B cell (primary cell): ENCODE measurements around the gene SPTBN1. TPM values are rescaled to one million over a fixed set of nuclear protein-coding genes. Genes with fewer than 3 reads are reported as not detected.

Experiments used
- ATAC-seq: fragments of 200-7000 bp; cut with Tn5 transposase; one replicate; pipeline ENCODE4 v1.10.0; 2021; ENCODE audit warnings: low read depth, mild to moderate bottlenecking, moderate number of reproducible peaks, moderate library complexity
- CTCF ChIA-PET: fragments of 350-600 bp; sonication (Branson Sonifier 250); formaldehyde crosslinking; loops from one replicate; lab custom pipeline; 2021; ENCODE audit warnings: antibody characterized with exemption, inconsistent platforms; lab: Charles Lee
- POLR2A ChIA-PET: fragments of 350-600 bp; sonication (Branson Sonifier 250); formaldehyde crosslinking; loops from one replicate; lab custom pipeline; 2021; ENCODE audit warnings: antibody characterized with exemption; lab: Charles Lee
- DNase-seq: peaks from one replicate; pipeline ENCODE4 v3.0.0; 2013
- H2AFZ ChIP-seq: 2 replicates; pipeline ENCODE4 v1.6.1; 2012; ENCODE audit warnings: mild to moderate bottlenecking, low read depth, low read length; ENCODE audit not compliant: insufficient read depth, poor library complexity, severe bottlenecking
- H3K27ac ChIP-seq, 2 donors: 1 replicate in 1 of 2; 2 replicates in 1 of 2; pipeline ENCODE4 v1.5.1; 2012 to 2013; ENCODE audit warnings: low read length in 2 of 2, mild to moderate bottlenecking in 2 of 2, moderate library complexity in 1 of 2
- H3K27me3 ChIP-seq, 4 experiments: fragments of 200-600 bp in 1 of 4; sonication (generic) in 1 of 4; replicated peaks in 1 of 4; 1 replicate in 2 of 4; 2 replicates in 2 of 4; pipeline versions ENCODE4 v1.6.1 to v1.7.0; 2013 to 2016; ENCODE audit warnings: low read length in 3 of 4, mild to moderate bottlenecking in 2 of 4, mixed read lengths in 1 of 4, moderate library complexity in 1 of 4; ENCODE audit not compliant: insufficient read depth in 4 of 4, control insufficient read depth in 3 of 4; ENCODE audit errors: control extremely low read depth in 1 of 4
- H3K36me3 ChIP-seq, 2 experiments: replicated peaks in 1 of 2; 1 replicate in 1 of 2; 2 replicates in 1 of 2; pipeline versions ENCODE4 v1.6.1 to v1.7.1; 2013; ENCODE audit warnings: low read length in 1 of 2; ENCODE audit not compliant: insufficient read depth in 2 of 2, control insufficient read depth in 1 of 2; ENCODE audit errors: control extremely low read depth in 1 of 2, extremely low read depth in 1 of 2
- H3K4me1 ChIP-seq, 2 donors: fragments of 200-600 bp in 1 of 2; sonication (generic) in 1 of 2; 1 replicate in 1 of 2; 2 replicates in 1 of 2; pipeline versions ENCODE4 v1.5.1 to v1.6.1; 2013 to 2017; ENCODE audit warnings: low read length in 2 of 2; ENCODE audit not compliant: control insufficient read depth in 2 of 2, insufficient read depth in 2 of 2
- H3K4me2 ChIP-seq: replicated peaks from 2 replicates; pipeline ENCODE3; 2012; ENCODE audit warnings: mild to moderate bottlenecking, low read depth, low read length; ENCODE audit not compliant: poor library complexity, severe bottlenecking
- H3K4me3 ChIP-seq, 5 experiments: fragments of 200-600 bp in 1 of 5; sonication (generic) in 1 of 5; 1 replicate in 3 of 5; 2 replicates in 2 of 5; pipeline versions ENCODE4 v1.5.1 to v1.7.0; 2011 to 2016; ENCODE audit warnings: low read length in 4 of 5, mild to moderate bottlenecking in 4 of 5, low read depth in 2 of 5, control low read depth in 1 of 5, moderate library complexity in 1 of 5; ENCODE audit not compliant: insufficient read depth in 1 of 5; ENCODE audit errors: control extremely low read depth in 1 of 5, extremely low read depth in 1 of 5
- H3K79me2 ChIP-seq: fragments of 200-600 bp; sonication (generic); one replicate; pipeline ENCODE4 v1.6.0; 2016; ENCODE audit warnings: low read length; ENCODE audit not compliant: control insufficient read depth, insufficient read depth
- H3K9ac ChIP-seq: fragments of 200-600 bp; sonication (generic); 2 replicates; pipeline ENCODE4 v1.6.1; 2017; ENCODE audit warnings: mild to moderate bottlenecking, low read length, moderate library complexity
- H3K9me3 ChIP-seq, 3 donors: one replicate each; pipeline versions ENCODE4 v1.6.1 to v1.7.1; 2013; ENCODE audit warnings: low read length in 2 of 3; ENCODE audit not compliant: control insufficient read depth in 2 of 3, insufficient read depth in 1 of 3; ENCODE audit errors: control extremely low read depth in 1 of 3
- H4K20me1 ChIP-seq: 2 replicates; pipeline ENCODE4 v1.6.0; 2012; ENCODE audit warnings: mild to moderate bottlenecking, low read length; ENCODE audit not compliant: insufficient read depth, control insufficient read depth, poor library complexity, severe bottlenecking
- H3K27ac Mint-ChIP-seq: one replicate; pipeline ENCODE4 v1.8.0; 2021; ENCODE audit warnings: mixed read lengths
- H3K27me3 Mint-ChIP-seq: one replicate; pipeline ENCODE4 v1.8.0; 2021; ENCODE audit warnings: mixed read lengths
- H3K4me1 Mint-ChIP-seq: one replicate; pipeline ENCODE4 v1.8.0; 2021; ENCODE audit warnings: mixed read lengths
- H3K4me3 Mint-ChIP-seq: one replicate; pipeline ENCODE4 v1.8.0; 2021; ENCODE audit warnings: mixed read lengths
- H3K9me3 Mint-ChIP-seq: one replicate; pipeline ENCODE4 v1.8.0; 2022; ENCODE audit warnings: mixed read lengths; ENCODE audit not compliant: insufficient read depth
- CTCF ChIP-seq: fragments of 200-600 bp; IDR thresholded peaks from one replicate; pipeline ENCODE4 v1.8.0; 2022; ENCODE audit warnings: antibody characterized with exemption, mild to moderate bottlenecking
- EZH2 ChIP-seq: IDR thresholded peaks from 2 replicates; pipeline ENCODE4 v1.6.1; 2012; ENCODE audit warnings: borderline replicate concordance, low read depth, mild to moderate bottlenecking, moderate library complexity, low read length; ENCODE audit not compliant: insufficient read depth, poor library complexity, severe bottlenecking
- WGBS: methylation state at CpG from one replicate; pipeline ENCODE4 v1.1.5; 2013; ENCODE audit warnings: missing lambda C conversion rate; ENCODE audit not compliant: insufficient coverage; 5-methylcytosine and 5-hydroxymethylcytosine counted together
- intact Hi-C: fragments of 100-400 bp; cut with micrococcal nuclease; formaldehyde crosslinking; loops from one replicate; pipeline ENCODE4 v1.10.0; 2022
- polyA plus RNA-seq: library from polyadenylated mRNA; depleted of rRNA; stranded (reverse); fragments of >200 nt; gene quantifications from 2 replicates; pipeline ENCODE4 v1.2.3, GENCODE V29; 2012
- total RNA-seq, 2 donors: library from RNA; stranded (reverse); fragments of 120-200 nt in 1 of 2; gene quantifications; 1 replicate in 1 of 2; 2 replicates in 1 of 2; pipeline versions ENCODE4 v1.2.3 to v1.2.4, GENCODE V29; 2013 to 2022

The SPTBN1 gene
- total and polyA plus RNA-seq, 2 donors (not counting 1 experiment from before 2014, with no cell fraction given) = 43.7 to 144 TPM

GRCh38 chr2:54683596-54683995 lies 227.5 kb downstream of the SPTBN1 start:
- WGBS = no CpG with 5 or more reads among the region's 2 CpGs

More at GRCh38 chr2:54683596-54683995, 227.5 kb downstream of the SPTBN1 start:
- H3K27ac ChIP-seq = no peak overlapping the region
- CTCF ChIA-PET = interaction anchor here (1.4 kb wide), 2 partner anchors 17 to 21 kb away, joined by 3 to 5 read pairs; no protein-coding TSS in a partner anchor
- H3K27me3 ChIP-seq = peaks cover 0 to 2% (median 1%) of the 10 kb centered on the region in 4 experiments
- peaks cover 13% of the 10 kb centered on the region for H3K4me1 Mint-ChIP-seq
- peaks cover 3% of the 10 kb centered on the region for H3K9me3 Mint-ChIP-seq
- no peak overlapping the region for H2AFZ ChIP-seq
- no peak overlapping the region for H3K27ac Mint-ChIP-seq
- no peaks in the 10 kb centered on the region for H3K36me3 ChIP-seq
- H3K4me1 ChIP-seq = peaks cover 4 to 10% of the 10 kb centered on the region in 2 donors
- TF ChIP-seq CTCF = no peak
- no peak for TF ChIP-seq EZH2
- intact Hi-C loops = no loop called here
- POLR2A ChIA-PET = no interaction called here
- no peak overlapping the region for H3K4me2 ChIP-seq
- H3K4me3 ChIP-seq = no peak overlapping the region
- H3K27me3 Mint-ChIP-seq = peaks cover 12% of the 10 kb centered on the region
- DNase-seq (no peak), ATAC-seq (no peak)
- H3K9me3 ChIP-seq = peaks cover 0 to 2% (median 0%) of the 10 kb centered on the region in 3 donors
- H3K79me2 ChIP-seq = no peaks in the 10 kb centered on the region
- no peak overlapping the region for H3K4me3 Mint-ChIP-seq
- no peak overlapping the region for H3K9ac ChIP-seq
- no peaks in the 10 kb centered on the region for H4K20me1 ChIP-seq
